ENCODE results near the gene THSD7A. TPM values are rescaled to one million over a fixed set of nuclear protein-coding genes. Genes with fewer than 3 reads are reported as not detected.

The THSD7A gene
- total RNA-seq, 1 donor from 2014 or later: 0.28 TPM

GRCh38 chr7:11655163-11655562, 176.8 kb downstream of the THSD7A start:
- Mint-ChIP-seq H3K27ac (no peak overlapping the region), H3K9me3 (no peaks in the 10 kb centered on the region), H3K4me3 (no peak overlapping the region), H3K4me1 (peaks cover 3% of the 10 kb centered on the region), H3K27me3 (ENCODE audit: insufficient read depth, low read depth) (no peaks in the 10 kb centered on the region), H3K36me3 (no peaks in the 10 kb centered on the region)
- DNase-seq (ENCODE audit: low spot score): no peak
- Histone ChIP-seq H3K9ac (no peak overlapping the region), H3K4me3 (no peak overlapping the region), H3K4me2 (no peak overlapping the region), H3K36me3 (no peaks in the 10 kb centered on the region), H3K4me1 (no peaks in the 10 kb centered on the region), H4K20me1 (ENCODE audit: low read depth) (no peaks in the 10 kb centered on the region), H3K27me3 (no peaks in the 10 kb centered on the region), H2AFZ (replicated peaks) (no peak overlapping the region), H3K9me3 (ENCODE audit: low read depth) (no peaks in the 10 kb centered on the region), H3K27ac (no peak overlapping the region), H3F3A (ENCODE audit: low read depth) (no peaks in the 10 kb centered on the region), H3K79me2 (ENCODE audit: low read depth) (no peaks in the 10 kb centered on the region)
- TF ChIP-seq, protein P1, sequence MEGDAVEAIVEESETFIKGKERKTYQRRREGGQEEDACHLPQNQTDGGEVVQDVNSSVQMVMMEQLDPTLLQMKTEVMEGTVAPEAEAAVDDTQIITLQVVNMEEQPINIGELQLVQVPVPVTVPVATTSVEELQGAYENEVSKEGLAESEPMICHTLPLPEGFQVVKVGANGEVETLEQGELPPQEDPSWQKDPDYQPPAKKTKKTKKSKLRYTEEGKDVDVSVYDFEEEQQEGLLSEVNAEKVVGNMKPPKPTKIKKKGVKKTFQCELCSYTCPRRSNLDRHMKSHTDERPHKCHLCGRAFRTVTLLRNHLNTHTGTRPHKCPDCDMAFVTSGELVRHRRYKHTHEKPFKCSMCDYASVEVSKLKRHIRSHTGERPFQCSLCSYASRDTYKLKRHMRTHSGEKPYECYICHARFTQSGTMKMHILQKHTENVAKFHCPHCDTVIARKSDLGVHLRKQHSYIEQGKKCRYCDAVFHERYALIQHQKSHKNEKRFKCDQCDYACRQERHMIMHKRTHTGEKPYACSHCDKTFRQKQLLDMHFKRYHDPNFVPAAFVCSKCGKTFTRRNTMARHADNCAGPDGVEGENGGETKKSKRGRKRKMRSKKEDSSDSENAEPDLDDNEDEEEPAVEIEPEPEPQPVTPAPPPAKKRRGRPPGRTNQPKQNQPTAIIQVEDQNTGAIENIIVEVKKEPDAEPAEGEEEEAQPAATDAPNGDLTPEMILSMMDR (IDR thresholded peaks at IDR 0.05): no peak
- TF ChIP-seq EZH2 (IDR thresholded peaks at IDR 0.05): no peak
- no peak for TF ChIP-seq EZH2phosphoT487 (IDR thresholded peaks at IDR 0.05)

GRCh38 chr7:11650500-11650899, 181.5 kb downstream of the THSD7A start:
- DNase-seq (ENCODE audit: low spot score): no peak
- Histone ChIP-seq H3K27ac (no peak overlapping the region), H3K36me3 (no peaks in the 10 kb centered on the region), H3K9ac (no peak overlapping the region), H3K27me3 (no peaks in the 10 kb centered on the region), H3K4me1 (no peaks in the 10 kb centered on the region), H3K9me3 (ENCODE audit: low read depth) (no peaks in the 10 kb centered on the region), H3F3A (ENCODE audit: low read depth) (no peaks in the 10 kb centered on the region), H2AFZ (replicated peaks) (no peak overlapping the region), H3K4me3 (no peak overlapping the region), H4K20me1 (ENCODE audit: low read depth) (no peaks in the 10 kb centered on the region), H3K4me2 (no peak overlapping the region), H3K79me2 (ENCODE audit: low read depth) (no peaks in the 10 kb centered on the region)
- no peaks in the 10 kb centered on the region for H3K9me3 Mint-ChIP-seq
- H3K4me1 Mint-ChIP-seq: peaks cover 3% of the 10 kb centered on the region
- TF ChIP-seq EZH2 (IDR thresholded peaks at IDR 0.05) (no peak), EZH2phosphoT487 (IDR thresholded peaks at IDR 0.05) (no peak)
- TF ChIP-seq, protein P1 (IDR thresholded peaks at IDR 0.05): no peak
- H3K27me3 Mint-ChIP-seq (ENCODE audit: insufficient read depth, low read depth): no peaks in the 10 kb centered on the region
- H3K27ac Mint-ChIP-seq: no peak overlapping the region
- no peak overlapping the region for H3K4me3 Mint-ChIP-seq
- H3K36me3 Mint-ChIP-seq: no peaks in the 10 kb centered on the region

DNA sequence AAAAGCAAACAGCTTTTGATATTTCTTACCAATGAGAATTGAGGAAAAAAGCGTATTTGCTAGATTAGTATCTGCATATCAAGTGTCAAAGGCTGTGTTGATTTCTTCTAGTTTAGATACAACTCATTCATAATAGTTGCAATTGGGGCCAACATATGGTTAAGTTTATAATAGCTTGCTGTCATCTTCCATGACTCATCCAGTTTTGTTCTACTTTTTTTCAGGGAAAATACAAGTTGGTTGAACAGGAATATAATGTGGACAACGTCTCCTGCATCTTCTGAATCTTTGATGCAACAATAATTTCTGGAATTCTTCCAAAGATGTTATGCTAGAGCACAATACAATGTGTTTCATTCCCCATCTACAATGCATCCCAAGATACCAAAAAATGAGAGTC, 182.0 kb downstream of the THSD7A start:
- no peaks in the 10 kb centered on the region for H3K79me2 ChIP-seq (ENCODE audit: low read depth)
- no peak overlapping the region for H3K4me2 ChIP-seq
- no peak for TF ChIP-seq EZH2phosphoT487 (IDR thresholded peaks at IDR 0.05)
- no peak for TF ChIP-seq EZH2 (IDR thresholded peaks at IDR 0.05)
- TF ChIP-seq, protein P1 (IDR thresholded peaks at IDR 0.05): no peak
- DNase-seq (ENCODE audit: low spot score): no peak
- H2AFZ ChIP-seq (replicated peaks): no peak overlapping the region
- H3K27me3 Mint-ChIP-seq (ENCODE audit: insufficient read depth, low read depth): no peaks in the 10 kb centered on the region
- no peaks in the 10 kb centered on the region for H3K36me3 Mint-ChIP-seq
- H3K4me1 Mint-ChIP-seq: no peaks in the 10 kb centered on the region
- H3K36me3 ChIP-seq: no peaks in the 10 kb centered on the region
- no peaks in the 10 kb centered on the region for H3K9me3 Mint-ChIP-seq
- no peak overlapping the region for H3K4me3 Mint-ChIP-seq
- H3F3A ChIP-seq (ENCODE audit: low read depth): no peaks in the 10 kb centered on the region
- H3K9ac ChIP-seq: no peak overlapping the region
- H3K4me3 ChIP-seq: no peak overlapping the region
- no peaks in the 10 kb centered on the region for H4K20me1 ChIP-seq (ENCODE audit: low read depth)
- H3K27me3 ChIP-seq: no peaks in the 10 kb centered on the region
- H3K27ac ChIP-seq: no peak overlapping the region
- H3K27ac Mint-ChIP-seq: no peak overlapping the region
- H3K9me3 ChIP-seq (ENCODE audit: low read depth): no peaks in the 10 kb centered on the region
- no peaks in the 10 kb centered on the region for H3K4me1 ChIP-seq

Data from neural progenitor cell (in vitro differentiated cells).